Measurements from ENCODE around the gene TPPP3. TPM values are rescaled to one million over a fixed set of nuclear protein-coding genes. Genes with fewer than 3 reads are reported as not detected.
"Not testable (repeated sequence)": the region's sequence is repeated elsewhere in the genome, so short reads cannot be mapped to it uniquely, and the experiment has no call there.

Gene TPPP3
- total RNA-seq, 1 donor from 2014 or later = 3.2 TPM

DNA sequence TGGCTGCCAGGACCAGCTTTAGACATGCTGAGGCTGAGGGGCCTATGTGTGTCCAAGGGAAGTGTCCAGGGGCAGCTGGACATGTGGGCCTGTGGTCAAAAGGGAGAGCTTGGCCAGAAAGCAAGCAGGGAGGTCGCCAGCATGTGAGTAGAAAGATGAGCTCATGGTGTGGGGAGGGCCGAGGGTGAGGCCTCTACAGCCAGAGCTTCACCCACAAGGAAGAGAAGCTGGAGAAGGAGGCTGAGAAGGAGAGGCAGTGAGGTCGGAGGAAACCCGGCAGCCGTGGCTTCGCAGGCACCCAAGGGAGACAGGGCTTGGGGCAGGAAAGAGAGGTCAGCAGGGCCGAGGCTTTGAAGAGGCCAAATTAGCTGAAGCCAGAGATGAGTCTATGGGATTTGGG, 33.7 kb upstream of the TPPP3 start:
- DNase-seq (ENCODE audit: extremely low read depth, low read depth, low spot score) = no peak

GRCh38 chr16:67426022-67426421, 32.7 kb upstream of the TPPP3 start:
- DNase-seq (ENCODE audit: extremely low read depth, low read depth, low spot score) = no peak

DNA sequence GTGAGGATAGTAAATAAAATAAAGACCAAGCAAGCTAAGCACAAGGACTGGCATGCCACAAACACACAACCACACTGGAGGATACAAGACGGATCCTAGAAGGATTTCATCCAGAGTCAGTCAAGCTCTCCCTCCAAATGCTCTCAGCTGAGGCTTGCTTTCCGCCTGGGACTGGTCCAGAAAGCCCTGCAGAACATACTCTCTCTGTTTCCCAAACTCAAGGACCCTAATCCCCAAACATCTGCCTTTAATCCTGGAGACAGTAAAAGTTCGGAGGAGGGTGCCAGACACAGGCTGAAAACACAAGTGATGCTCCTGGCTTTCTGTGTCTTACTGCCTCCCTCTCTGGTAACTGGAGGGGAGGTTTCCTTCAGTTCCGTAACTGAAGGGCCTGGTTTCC, 32.3 kb upstream of the TPPP3 start:
- no peak for DNase-seq (ENCODE audit: extremely low read depth, low read depth, low spot score)

DNA sequence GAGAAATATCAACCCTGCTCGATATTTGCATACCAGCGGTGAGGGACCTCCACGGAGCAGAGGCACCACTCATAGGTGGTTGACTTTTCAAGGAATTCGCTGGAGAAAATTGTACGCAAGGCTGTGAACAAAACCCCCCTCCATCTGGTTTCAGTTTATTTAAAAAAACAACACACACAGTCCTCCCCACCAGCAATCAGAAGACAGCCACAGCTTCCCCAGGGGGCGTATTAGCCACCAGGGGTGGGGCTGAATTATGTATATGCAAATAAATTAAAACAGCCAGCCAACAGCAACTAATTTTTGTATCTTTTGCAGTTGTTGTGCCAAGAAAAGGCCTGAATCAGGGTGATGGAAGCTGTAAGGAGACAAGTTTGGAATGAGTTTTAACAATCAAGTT, 31.8 kb upstream of the TPPP3 start:
- no peak for DNase-seq (ENCODE audit: extremely low read depth, low read depth, low spot score)

DNA sequence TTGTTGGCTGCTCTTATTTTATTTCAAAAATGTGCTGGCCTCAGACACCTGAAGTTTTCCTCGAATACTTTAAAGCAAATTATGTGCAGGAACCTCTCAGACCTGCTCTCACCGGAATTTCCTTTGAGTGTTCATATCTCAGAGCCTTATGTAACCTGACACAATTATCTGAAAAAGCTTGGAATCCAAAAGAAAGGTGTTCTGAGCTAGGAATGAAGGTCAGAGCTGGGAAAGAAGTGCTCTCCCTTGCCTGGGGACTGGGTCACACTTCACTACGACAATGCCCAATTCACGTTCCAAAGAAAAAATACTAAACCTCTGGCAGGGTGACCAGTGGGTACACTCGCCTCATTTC, 30.9 kb upstream of the TPPP3 start:
- no peak for DNase-seq (ENCODE audit: extremely low read depth, low read depth, low spot score)

GRCh38 chr16:67423611-67424260, 30.4 kb upstream of the TPPP3 start:
- no peak for DNase-seq (ENCODE audit: extremely low read depth, low read depth, low spot score)

GRCh38 chr16:67423015-67423414, 29.7 kb upstream of the TPPP3 start:
- DNase-seq (ENCODE audit: extremely low read depth, low read depth, low spot score) = no peak

GRCh38 chr16:67421030-67421429, 27.7 kb upstream of the TPPP3 start:
- no peak for DNase-seq (ENCODE audit: extremely low read depth, low read depth, low spot score)

- DNase-seq (ENCODE audit: extremely low read depth, low read depth, low spot score) = no peak
These were observed 26.6 kb upstream of the TPPP3 start for GRCh38 chr16:67419931-67420330.

GRCh38 chr16:67419502-67419901, 26.2 kb upstream of the TPPP3 start:
- DNase-seq (ENCODE audit: extremely low read depth, low read depth, low spot score) = no peak

DNA sequence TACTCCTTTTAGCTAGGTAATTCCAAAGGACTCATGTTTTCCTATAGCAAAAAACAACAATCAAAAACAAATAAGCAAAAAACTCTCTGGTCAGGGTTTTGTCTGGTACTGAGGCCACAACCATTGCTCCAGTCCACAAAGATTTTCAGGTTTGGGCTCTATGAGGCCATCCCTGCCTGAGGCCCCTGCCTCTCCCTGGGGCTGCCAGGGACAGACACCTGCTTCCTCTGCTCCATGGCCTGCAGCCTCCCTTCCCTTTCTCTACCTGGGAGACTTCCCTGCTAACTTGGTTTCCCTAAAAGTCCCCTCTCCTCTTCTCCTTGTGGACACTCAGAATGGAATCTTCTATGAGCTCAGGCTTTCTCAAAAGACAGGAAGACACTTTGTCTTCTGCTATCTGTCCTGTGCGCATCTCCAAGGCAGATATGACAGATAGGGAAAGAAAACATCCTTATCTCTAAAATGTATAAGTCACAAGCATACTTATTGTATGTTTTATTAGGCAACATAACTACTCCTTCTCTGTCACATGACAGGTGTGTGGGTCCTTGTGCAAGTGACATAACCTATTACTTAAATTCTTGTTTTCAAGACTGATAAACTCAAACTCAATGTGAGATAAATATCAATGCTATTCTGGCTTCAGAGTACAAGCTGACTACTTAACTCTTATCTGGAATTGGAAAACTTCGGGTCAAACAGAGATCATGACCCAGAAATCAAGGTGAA, 24.2 kb upstream of the TPPP3 start:
- no peak for DNase-seq (ENCODE audit: extremely low read depth, low read depth, low spot score)

DNA sequence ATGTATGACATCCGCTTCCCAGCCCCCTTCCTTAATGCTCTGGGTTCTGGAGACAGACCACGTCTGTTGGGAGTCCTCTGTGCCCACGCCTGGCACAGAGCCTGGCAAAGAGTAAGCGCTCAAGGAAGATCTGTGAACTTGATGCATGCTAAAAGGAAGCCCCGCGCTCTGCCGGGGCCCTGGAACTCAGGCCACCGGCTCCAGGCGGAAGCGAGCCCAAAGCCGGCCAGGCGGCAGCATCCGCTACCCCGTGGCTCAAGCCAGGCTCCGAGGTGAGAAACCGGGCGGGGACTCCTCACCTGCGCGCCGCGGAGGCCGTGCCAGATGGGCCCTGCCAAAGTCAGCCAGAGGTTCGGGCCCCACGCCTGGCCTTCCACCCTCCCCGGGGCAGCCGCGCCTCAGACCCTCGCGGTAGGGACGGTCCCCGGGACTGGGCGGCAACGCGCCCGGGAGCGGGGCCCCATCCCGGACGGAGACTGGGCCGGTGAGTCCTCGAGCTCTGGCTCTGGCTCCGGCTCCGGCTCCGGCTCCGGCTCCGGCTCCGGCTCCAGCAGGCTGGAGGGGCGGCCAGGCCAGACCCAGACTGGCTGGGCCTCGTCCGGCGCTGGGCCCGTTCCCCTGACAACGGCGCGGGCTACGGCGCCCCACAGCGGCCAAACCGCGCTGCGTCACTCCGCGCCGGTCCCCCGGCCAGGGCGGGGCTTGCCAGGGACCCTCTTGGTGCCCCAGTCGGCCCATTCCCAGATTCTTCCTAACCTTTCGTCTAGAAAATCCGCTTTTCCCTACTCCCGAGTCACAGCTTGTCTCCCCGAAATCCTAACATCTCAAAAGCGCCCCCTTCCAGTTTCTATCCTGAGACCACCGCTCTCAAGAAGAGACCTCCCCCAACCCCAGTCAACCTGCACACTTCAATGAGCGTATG, 22.8 kb upstream of the TPPP3 start, which contains the start of gene ZDHHC1:
Gene ZDHHC1, minus strand, starts transcription at position 606 of the 922 bp plus-strand sequence. CDS start 8,702 bp downstream, outside the sequence.
- no peak for DNase-seq (ENCODE audit: extremely low read depth, low read depth, low spot score)

DNA sequence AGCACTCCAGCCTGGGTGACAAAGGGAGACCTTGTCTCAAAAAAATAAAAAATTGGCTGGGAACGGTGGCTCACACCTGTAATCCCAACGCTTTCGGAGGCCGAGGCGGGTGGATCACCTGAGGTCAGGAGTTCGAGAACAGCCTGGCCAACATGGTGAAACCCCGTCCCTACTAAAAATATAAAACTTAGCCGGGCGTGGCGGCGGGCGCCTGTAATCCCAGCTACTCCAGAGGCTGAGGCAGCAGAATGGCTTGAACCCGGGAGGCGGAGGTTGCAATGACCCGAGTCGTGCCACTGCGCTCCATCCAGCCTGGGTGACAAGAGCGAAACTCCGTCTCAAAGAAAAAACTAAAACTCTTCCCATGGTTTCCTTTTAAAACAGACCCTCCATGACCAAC, 22.1 kb upstream of the TPPP3 start:
- DNase-seq (ENCODE audit: extremely low read depth, low read depth, low spot score) = not testable (repeated sequence)

- DNase-seq (ENCODE audit: extremely low read depth, low read depth, low spot score) = no peak
These were observed 20.9 kb upstream of the TPPP3 start for GRCh38 chr16:67413978-67414911.

GRCh38 chr16:67412294-67412693, 19.0 kb upstream of the TPPP3 start:
- DNase-seq (ENCODE audit: extremely low read depth, low read depth, low spot score) = no peak

DNA sequence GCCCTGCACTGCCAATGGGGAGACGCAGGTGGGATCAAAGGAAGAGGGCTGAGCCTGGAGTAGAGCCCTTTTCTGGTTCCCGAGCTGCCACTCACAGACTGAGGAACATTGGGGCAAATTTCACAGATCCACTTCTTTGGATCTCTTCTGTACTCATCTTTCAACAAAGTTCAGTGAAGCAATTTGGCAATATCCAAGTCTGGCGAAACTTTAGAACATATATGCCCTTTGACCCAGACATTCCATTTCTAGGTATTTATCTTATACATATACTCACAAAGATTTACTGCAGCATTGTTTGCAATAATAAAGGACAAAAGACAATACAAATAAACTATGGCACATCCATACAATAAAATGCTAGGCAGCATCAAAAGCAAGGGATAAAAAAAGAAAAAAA, 18.0 kb upstream of the TPPP3 start:
- DNase-seq (ENCODE audit: extremely low read depth, low read depth, low spot score) = no peak

DNA sequence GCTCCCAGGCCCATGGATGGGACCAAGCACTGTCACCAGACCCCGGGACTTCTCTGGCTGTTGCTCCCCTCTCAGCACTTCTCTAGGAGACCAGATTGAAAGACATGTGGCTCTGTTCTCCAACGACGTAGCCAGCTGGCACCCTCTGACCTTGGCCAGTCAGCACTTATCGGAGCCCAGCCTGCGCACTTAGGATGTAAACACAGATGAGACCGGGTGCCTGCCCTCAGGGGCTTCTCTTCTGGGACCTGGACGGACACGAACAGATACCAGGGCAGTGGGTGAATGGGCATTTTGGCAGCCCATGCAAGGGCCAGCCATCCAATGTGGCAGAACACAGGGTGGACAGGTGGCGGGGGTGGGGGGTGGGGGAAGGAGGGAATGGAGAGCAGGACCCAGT, 16.3 kb upstream of the TPPP3 start:
- no peak for DNase-seq (ENCODE audit: extremely low read depth, low read depth, low spot score)

- no peak for DNase-seq (ENCODE audit: extremely low read depth, low read depth, low spot score)
These were observed 14.6 kb upstream of the TPPP3 start for GRCh38 chr16:67407788-67408452.

DNA sequence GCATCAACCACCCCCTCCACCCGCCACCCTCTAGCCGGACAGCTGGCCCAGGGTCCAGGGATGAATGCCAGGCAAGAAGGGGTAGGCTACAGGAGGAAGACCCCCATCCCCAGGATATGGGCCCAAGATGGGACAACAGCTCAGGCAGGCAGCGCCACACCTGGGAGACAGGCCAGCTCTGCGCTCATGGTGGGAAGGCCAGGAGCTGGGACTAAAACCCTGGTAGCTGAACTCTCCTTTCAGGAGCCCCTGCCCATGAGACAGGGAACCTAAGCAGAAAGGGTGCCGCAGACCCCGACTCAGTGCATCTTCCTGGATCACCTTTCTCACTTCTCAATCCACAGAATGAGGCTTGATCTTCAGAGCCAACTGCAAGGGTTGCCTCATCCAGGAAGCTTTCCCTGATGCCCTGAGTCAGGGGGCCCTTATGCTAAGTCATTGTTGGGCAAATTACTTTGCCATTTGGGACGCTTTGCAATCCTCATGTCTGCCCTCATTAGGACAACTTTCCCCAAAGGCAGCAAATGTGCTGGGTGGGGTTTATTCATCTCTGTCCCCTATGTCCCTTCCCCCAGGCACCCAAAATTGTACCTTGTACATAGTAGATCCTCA, 14.0 kb upstream of the TPPP3 start:
- no peak for DNase-seq (ENCODE audit: extremely low read depth, low read depth, low spot score)

Measured in glomerular endothelial cell (primary cell).